HG02973 (cell line): ENCODE measurements around the gene GBX2.

Experiments used
- ATAC-seq: cut with Tn5 transposase; IDR thresholded peaks from one replicate; pipeline ENCODE4 v1.9.1; 2021; ENCODE audit warnings: moderate library complexity; ENCODE audit not compliant: unreplicated experiment

GBX2 gene

GRCh38 chr2:236119476-236119875 is 48.7 kb downstream of the GBX2 start:
- ATAC-seq, result no peak

GRCh38 chr2:236119003-236119402 is 49.2 kb downstream of the GBX2 start:
- no peak for ATAC-seq

- ATAC-seq, result no peak
Measured at GRCh38 chr2:236117861-236118269, 50.3 kb downstream of the GBX2 start.

GRCh38 chr2:236117401-236117800 is 50.8 kb downstream of the GBX2 start:
- no peak for ATAC-seq
